ENCODE measurements around the gene ADAMTS15.

The ADAMTS15 gene

DNA sequence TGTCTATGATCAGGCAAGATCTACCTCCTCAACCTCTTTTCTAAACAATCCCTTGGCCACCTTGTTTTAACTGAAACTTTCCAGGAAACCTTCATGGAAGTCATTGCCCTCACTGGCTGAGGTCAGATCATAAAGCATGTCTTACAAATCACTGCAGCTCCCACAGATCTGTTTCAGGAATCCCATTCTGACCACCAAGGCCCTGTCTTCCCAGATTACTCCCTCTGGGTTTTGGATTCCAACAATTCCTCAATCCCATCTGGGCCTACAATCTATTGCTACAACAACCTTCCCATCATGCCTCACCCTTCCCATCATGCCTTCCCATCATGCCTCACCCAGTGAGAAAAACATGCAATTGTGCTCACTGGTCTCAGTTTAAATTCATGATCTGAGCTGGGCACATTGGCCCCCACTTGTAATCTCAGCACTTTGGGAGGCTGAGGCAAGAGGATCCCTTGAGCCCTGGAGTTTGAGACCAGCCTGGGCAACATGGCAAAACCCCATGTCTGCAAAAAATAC lies 15.9 kb downstream of the ADAMTS15 start:
- FAIRE-seq, result no peak

DNA sequence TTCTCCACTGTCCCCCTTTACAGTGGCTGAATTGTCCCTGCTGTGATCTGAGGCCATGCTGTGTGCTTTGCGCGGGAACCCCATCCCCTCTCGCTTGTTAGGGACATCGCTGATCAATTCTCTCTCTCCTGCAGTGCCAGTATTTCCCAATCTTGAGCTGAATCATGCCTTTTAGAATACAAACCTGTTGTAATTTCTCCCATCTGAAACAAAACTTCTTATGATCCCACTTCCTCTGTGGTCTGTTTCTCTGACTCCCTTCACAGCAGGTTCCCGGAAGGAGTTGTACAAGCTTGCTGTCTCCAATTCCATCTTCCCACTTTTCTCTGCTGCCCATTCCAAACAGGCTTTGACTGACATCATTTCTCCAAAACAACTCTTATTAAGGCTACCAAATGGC lies 16.8 kb downstream of the ADAMTS15 start:
- no peak for FAIRE-seq

DNA sequence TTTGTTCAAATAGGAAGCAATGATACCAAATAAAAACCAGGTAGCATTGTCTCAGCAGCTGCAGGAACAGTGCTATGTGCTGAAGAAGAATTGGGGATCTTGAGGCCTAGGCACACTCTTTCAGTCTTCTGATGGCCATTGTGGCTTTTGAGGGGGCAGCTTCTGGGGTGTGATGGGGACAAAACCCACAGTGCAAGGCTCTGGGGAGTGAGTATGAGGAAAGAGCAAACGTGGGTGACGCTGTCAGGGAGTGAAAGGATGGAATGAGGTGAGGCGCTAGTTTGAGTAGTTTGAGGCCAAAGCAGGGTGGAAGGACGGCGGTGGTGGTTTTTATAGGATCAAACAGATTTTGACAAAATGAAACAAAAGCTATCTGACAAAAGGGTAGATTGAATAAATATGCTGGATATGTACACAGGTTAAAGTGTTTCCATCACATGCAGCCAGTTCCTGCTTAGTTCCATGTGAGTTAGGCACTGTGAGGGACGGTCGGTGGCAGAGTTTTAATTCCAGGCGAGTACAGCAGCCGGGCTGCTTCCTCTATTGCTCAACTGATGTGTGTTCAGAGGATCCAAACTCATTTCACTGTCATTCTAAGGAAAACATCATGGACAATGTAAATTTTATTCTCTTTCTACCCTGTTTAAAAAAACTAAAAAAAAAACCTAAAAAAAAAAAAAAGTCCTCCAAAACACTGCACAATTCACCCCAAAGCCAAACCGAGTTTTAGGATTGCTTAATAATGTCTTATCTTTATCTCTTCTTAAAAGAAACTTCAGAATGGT lies 18.9 kb downstream of the ADAMTS15 start:
- no peak for FAIRE-seq

DNA sequence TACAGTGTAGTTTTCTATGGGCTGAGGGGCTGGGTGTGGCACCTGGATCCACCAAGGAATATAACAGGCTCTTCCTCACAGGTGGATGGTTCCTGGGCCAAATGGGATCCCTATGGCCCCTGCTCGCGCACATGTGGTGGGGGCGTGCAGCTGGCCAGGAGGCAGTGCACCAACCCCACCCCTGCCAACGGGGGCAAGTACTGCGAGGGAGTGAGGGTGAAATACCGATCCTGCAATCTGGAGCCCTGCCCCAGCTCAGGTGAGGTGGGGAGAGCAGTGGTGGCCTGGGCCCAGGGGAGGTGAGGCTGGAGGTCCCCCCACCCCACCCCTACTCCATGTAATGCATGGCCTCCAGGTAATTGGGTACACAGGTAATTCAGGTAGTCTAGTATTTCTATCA lies 20.7 kb downstream of the ADAMTS15 start:
- FAIRE-seq, result no peak

- no peak for FAIRE-seq
Observed at GRCh38 chr11:130470832-130471706, 22.6 kb downstream of the ADAMTS15 start.

DNA sequence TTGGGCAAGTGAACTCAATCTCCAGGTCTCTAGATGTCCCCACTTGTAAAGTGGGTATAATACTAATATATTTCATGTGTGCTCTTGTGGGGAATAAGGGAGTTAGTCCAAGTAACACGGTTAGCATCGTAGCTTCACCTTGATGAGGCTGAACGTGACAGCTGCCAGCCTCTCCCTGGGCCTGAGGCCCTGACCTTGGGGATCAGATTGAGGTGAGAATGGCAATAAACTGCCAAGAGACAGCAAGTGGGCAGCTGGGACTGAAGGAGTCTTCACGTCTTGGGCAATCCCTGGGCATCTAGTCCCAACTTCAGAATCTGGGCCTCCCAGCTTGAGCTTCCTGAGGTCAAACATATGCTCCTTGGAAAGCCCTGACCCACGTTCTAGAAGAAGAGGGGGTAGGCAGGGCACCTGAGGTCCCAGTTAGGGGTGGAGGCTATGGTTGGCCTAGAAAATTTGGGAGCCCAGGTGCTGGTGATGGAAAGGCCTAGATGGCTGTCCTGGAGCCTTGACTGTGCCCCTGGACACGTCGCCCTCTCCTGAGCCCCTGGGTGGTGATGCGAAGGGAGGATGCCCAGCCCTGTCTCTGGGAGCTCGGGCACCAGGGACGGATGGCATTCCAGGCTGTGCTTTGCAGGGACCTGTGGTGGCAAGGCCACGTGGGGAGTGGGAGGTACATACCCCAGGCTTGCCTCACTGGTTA lies 23.4 kb downstream of the ADAMTS15 start:
- no peak for FAIRE-seq

GRCh38 chr11:130472434-130472961 lies 24.1 kb downstream of the ADAMTS15 start:
- FAIRE-seq, result no peak

DNA sequence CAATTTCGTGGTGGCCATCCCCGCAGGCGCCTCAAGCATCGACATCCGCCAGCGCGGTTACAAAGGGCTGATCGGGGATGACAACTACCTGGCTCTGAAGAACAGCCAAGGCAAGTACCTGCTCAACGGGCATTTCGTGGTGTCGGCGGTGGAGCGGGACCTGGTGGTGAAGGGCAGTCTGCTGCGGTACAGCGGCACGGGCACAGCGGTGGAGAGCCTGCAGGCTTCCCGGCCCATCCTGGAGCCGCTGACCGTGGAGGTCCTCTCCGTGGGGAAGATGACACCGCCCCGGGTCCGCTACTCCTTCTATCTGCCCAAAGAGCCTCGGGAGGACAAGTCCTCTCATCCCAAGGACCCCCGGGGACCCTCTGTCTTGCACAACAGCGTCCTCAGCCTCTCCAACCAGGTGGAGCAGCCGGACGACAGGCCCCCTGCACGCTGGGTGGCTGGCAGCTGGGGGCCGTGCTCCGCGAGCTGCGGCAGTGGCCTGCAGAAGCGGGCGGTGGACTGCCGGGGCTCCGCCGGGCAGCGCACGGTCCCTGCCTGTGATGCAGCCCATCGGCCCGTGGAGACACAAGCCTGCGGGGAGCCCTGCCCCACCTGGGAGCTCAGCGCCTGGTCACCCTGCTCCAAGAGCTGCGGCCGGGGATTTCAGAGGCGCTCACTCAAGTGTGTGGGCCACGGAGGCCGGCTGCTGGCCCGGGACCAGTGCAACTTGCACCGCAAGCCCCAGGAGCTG lies 24.8 kb downstream of the ADAMTS15 start:
- FAIRE-seq, result no peak

DNA sequence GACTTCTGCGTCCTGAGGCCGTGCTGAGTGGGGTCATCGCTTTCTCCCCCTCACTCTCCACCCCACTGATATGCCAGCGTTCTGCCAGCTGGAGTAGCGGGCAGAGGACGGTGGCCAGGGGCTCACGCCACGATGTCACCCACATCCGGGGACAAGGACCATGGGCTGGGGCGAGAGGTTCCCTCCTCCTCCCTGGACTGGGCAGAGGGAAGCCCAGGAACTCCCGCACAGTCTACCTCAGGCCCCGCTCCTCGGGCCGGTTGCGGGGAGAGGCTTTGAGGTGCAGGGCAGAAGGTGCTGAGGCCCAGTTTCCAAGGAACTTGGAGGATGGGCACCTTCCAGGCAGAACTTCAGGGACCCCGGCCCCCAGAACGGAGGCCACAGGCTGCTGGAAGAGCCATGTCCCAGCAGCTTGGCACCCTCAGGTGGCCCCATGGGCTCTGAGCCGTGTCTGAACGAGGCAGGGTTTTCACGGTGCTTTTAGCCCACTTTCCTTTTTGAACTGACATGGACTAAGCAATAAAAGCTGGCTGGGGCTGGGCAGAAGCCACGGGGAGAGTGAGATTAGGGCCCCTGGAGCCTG lies 25.4 kb downstream of the ADAMTS15 start:
- no peak for FAIRE-seq

- no peak for FAIRE-seq
Observed at GRCh38 chr11:130474637-130475400, 26.4 kb downstream of the ADAMTS15 start.

DNA sequence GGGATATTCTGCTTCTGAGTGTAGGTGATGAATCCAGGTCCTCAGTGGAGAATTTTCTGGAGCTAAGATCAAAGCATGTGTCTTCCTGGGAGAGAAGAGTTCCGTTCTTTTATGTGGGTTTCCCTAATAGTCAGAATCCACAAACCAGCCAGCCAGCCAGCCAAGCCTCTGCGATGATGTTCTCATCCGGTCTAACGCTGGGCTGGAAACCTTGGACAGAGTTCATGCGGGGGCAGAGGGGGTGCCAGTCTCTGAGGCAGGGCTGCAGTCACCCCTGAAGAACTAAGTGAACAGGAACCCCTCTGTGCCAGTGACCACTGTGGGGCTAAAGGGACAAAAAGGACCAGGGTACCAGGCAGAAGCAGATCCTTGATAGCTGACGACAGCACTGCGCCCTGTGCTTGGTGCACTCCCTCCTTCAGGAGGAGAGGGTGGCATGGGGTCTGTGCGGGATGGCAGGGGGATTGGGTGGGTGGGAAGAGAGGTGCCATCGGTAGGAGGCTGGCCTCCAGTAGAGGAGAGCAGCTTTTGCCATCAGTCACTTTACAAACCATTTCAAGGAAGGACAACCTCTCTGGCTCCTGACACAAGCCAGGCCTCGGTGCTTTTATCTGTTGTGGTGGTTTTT lies 27.1 kb downstream of the ADAMTS15 start:
- FAIRE-seq, result no peak

GRCh38 chr11:130476200-130476921 lies 27.9 kb downstream of the ADAMTS15 start:
- FAIRE-seq, result no peak

GRCh38 chr11:130476922-130477491 lies 28.6 kb downstream of the ADAMTS15 start:
- FAIRE-seq, result no peak

DNA sequence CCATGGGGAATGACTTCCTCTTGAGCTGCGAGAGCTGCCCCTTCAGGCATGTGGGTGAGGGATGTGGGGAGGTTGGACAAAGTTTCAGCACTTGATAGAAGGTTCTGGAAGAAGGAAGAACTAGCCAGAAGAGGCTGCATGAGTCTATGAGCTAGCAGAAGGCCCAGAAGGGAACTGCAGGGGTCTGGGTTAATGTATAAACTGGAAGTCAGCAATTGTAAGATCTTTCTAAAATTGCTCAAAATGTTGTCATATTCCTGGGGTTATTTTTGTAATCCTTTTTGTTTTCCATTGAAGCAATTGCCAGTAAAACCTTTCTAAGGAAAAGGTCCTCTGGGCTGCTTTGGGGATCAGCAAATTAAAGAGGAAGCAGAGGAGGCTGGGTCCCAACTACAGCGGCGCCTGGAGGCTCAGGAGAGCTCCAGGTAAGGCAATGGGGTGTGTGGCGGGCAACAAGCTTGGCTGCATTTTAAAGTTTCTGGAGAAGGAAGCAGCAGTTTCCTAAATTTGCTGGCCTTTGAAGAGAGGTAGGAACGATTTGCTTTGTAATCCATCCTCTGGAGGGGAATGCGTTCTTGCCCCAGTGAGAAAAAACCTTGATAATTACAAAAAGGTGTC lies 29.2 kb downstream of the ADAMTS15 start:
- no peak for FAIRE-seq

GRCh38 chr11:130478204-130478701 lies 29.8 kb downstream of the ADAMTS15 start:
- FAIRE-seq, result no peak

- FAIRE-seq, result no peak
Observed at GRCh38 chr11:130478881-130479280, 30.4 kb downstream of the ADAMTS15 start.

GRCh38 chr11:130480186-130480585 lies 31.7 kb downstream of the ADAMTS15 start:
- FAIRE-seq, result no peak

DNA sequence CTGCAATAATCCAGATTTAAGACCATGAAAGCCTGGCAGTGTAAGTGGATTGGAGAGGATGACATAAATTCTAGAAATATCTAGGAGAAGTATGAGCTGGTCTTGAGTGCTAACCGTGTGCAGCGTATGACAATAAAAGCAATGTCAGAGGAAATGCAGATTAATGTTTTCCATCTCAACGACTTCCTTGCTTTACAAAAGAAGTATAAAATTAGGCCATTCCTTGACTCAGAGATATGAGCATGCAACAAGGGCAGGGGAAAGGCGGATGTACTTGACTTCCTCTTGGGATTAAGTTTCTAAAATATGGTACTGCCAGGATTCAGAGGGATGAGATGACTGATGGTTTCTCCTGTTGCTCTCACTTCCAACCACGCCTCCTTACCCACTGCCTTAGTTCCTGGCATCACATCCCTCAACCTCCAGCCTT lies 32.3 kb downstream of the ADAMTS15 start:
- FAIRE-seq, result no peak

DNA sequence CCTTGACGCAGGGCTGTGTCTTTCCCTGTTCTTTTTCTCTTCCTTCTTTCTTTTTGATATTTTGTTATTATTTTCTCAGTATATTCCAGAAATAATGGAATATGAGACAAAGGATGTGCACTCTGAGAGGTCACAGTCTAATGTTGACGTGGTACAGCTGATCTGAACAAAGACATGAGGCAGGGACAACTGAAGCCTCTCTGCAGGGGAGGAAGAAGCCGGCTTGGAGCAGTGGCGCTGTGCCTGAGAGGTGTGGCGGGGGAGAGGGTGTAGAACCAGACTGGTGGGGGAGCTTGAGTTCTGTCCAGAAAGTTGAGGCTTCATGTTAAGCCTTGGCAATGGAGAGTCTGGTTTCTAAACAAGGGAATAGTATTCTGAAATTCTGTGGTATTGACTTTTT lies 34.7 kb downstream of the ADAMTS15 start:
- FAIRE-seq, result no peak
